ENCODE results near the gene LEMD2. TPM values are rescaled to one million over a fixed set of nuclear protein-coding genes. Genes with fewer than 3 reads are reported as not detected.

Gene LEMD2
- total RNA-seq, 1 donor from 2014 or later = 69.9 TPM

DNA sequence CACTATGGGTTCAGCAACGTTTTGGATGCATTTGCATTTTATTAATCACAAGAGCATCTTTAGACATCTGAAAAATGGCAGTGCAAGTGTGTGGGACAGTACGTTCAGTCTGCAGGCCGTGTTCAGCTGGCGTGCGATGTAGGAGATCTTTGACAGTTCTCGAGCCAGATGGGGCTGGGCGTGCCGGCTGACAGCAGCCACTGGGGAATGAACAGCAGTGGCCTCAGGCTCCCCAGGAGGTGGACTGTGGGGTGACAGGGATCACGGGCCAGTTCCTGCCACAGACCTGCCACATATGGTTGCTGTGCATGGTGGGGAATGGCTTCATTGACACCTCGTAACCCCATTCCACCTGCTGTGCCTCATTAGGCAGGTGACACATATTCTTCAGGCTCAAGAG, 31.3 kb upstream of the LEMD2 start:
- intact Hi-C loops (cut with micrococcal nuclease) = no loop called here

DNA sequence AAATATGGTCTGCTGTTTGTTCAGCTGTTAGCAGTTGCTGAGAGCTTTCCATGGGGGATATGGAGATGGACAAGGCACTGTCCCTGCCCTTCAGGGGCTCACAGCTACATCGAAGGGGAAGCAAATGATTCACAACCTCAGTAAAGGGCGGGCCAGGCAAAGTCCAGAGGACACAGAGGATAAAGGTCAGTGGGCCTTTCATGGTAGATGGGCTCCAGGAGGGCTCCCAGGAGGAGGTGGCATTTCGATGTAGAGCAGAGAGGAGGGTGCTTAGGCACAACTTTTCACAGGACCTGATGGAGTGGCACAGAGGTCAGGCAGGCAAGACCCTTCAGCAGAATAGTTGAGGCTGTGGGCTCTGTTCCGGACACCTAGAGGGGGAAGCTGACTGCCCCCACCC, 30.1 kb upstream of the LEMD2 start:
- intact Hi-C loops (cut with micrococcal nuclease) = no loop called here

DNA sequence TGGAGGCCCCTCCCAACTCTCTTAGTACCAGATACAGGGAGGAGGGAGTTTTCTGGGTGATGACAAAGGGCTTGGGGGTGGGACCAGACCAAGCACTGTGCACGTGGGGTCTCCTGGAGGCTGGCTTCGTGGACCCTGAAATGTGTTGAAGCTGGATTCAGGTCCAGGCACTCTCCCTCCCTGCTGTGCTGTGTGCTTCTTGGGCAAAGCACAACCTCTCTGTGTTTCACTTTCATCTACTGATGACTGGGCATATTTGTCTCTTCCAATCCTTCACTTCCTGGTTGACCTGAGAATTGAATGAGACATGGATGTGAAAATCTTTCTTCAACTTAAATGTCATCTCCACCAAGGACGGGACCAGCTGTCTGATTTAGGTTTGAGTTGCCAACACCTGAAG, 29.4 kb upstream of the LEMD2 start:
- intact Hi-C loops (cut with micrococcal nuclease) = no loop called here

DNA sequence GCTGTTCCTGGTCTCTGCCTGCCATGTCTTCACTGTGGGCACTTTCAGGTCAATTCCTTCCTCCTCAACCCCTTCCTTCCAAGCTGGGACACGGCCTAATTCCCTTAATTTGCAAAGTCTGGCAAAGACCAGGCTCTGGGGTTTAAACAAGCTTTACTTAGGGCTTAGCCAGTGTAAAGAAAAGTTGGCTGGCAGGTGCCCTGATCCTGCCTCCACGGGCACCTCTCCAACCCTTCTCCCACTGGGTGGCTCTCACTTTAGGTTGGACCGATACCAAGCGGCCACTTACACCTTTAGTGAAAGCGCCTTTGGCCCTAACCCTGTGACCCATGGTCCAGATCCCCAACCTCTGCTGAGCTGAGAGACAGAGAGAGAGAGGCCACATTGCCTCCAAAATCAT, 28.6 kb upstream of the LEMD2 start:
- intact Hi-C loops (cut with micrococcal nuclease) = no loop called here

DNA sequence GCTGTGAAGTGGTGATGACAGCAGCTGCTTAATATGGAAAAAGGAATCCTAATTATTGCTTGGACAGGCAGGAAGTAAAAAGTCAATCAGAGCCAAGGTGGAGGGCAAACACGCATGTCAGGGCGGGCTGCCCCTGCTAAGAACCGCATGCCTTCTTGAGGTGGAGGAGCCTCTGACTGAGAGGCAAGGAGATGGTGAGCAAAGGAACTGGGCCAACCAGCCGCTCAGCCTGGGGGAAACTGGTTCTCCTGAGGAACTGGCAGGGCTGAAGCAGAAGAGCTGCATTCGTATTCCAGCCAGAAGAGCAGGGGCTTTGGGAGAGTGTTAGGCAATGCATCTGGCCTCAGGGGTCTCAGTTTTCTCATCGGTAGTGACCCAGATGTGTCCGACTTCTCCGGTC, 28.0 kb upstream of the LEMD2 start:
- intact Hi-C loops (cut with micrococcal nuclease) = no loop called here

DNA sequence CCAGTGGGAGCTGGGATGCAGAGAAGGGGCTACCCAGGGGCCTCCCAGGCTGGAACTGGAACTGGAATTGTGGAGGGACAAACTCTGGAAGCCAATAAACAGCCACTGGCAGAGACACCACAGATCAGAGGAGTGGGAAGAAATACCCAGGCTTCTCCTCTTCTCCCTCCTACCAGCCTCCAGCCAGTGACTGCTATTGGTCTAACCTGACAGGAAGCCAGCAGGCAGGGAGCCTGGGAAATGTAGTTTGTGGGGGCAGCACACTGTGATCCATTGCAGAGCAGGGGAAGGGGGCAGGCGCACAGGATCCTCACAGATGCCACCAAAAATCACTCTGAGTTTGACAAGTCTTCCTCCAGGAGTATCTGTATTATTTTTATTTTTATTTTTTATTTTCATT, 26.9 kb upstream of the LEMD2 start:
- intact Hi-C loops (cut with micrococcal nuclease) = no loop called here

DNA sequence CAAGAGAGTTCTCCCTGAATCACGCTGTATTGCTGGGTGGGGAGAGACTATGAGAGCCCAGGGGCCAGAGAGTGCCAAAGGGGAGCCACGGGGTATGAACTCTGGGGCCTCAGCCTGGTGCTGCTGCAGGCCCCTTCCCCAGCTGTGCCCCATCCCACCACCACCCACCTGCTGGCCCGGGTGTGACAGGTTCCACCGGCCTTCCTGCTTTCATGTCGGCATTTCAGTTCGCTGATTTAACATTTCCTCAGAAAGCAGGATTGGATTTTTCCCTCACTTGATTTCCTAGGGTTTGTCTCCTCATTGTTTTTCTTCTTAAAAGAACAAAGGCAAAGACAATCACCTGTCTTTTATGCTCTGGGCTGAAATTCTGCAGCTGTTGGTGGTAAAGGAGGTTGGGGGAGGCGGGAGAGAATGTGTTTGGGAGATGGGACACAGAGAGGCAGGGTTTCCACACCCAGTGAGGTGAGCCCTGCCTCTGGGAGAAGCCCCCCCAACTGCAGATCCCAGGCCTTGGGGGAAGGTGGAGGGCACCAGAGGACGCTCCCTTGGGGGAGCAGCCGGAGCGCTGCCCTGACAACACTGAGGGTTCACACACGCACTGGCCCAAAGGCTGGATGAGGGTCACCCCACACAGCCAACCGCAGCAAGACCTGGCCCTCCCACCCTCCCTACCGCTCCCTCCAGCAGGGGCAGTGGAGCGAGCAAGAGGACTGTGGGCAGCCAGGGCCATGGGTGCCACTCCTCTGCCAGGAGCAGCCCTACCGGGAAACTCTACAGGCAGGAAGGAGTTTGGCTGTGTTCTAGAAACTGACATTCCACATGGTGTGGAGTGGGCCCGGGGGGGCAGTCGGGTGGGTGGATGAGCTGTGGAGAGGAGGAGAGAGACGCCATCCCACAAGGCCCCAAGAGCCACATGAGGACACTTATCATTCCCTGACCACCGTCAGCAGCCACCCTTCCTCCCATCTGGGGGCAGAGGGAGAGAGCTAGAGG, 25.4 kb upstream of the LEMD2 start:
- intact Hi-C loops (cut with micrococcal nuclease) = no loop called here

DNA sequence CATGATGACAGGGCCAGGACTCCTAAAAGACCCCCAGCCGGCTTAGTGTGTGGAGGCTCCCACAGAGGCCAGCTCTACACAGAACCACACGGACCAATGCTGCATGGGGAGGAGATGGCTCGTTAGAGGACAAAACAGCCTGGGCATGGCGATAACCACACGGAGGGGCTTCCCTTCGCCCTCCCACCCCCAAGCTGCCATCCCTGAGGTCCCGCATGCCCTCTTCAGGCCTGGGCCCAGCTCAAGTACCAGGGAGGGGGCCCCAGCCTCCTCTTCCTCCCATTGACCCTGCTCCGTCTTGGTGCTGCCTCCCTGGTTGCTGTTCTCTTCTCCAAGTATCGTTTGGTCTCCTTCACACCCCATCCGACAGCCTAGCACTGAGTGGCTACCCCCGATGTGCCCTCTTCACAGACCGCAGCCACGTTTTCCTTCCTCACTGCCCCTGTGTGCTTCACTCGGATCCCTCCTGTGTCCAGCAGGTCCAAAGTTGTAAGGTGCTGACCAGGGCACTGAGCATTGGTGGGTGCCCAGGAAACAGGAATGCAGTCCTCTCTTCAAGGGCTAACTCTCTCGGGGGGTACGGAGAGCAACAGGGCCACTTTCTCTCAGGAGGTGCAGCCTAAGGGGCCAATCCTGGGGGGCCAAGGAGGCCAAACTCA, 24.4 kb upstream of the LEMD2 start:
- intact Hi-C loops (cut with micrococcal nuclease) = no loop called here

DNA sequence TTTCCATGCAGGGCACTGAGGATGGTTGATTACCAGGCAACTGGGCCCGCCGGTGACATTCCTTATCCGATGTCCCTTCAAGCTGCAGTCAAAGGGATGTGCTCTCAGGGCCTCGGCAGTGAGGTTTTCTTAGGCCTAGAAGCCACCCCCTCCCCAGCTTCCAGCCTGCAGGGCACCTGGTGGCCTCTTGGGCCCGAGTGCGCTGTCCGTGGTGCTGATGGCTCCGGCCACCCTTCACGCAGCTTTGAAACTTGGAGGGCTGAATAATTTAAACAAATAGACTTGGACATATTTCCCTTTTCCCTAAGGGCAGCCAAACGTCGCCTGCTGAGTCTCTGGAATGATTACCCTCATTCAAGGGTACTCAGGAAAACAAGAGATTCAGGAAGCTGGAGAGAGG, 23.7 kb upstream of the LEMD2 start:
- intact Hi-C loops (cut with micrococcal nuclease) = no loop called here

DNA sequence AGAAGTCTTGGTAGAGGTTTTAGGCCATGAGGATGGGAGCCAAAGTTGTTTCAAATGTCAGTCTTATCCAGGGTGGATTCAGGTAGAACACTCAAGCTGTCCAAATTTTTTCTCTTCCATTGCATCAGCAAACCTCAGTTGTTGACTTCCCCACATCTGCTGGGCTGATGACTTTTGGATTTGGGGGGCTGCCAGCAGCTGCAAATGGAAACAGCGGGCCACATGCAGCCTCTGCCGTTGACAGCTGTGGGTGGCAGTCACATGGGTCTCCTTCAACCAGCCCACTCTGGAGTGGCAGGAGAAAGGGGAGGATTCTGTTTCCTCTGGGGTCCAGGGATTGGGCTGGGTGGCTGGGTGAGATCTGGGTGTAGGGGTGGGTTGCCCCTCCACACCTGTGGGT, 20.7 kb upstream of the LEMD2 start:
- intact Hi-C loops (cut with micrococcal nuclease) = no loop called here

DNA sequence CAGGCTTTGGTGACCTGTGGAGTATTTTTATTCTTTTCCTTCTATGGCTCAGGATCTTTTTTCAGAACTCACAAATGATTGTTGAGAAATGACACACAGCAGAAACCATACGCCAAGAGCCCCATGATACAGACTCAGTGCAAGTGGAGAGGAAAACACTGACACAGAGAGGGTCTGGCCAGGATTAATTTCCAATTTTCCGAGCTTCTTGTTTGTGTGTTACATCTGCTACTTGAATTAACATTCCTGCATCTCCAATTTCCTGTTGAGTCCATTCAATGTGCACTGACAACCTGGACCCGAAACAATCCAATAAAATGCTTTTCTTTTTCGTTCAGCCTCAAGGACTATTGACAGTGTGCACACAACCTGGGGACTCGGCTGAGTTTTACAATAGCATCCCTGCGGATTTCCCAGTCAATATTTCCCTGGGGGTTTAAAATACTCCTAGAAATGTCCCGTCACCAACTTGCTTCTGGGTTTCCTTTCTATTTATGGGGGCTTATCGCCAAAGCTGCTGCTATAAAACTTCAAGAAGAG, 19.8 kb upstream of the LEMD2 start:
- intact Hi-C loops (cut with micrococcal nuclease) = no loop called here

DNA sequence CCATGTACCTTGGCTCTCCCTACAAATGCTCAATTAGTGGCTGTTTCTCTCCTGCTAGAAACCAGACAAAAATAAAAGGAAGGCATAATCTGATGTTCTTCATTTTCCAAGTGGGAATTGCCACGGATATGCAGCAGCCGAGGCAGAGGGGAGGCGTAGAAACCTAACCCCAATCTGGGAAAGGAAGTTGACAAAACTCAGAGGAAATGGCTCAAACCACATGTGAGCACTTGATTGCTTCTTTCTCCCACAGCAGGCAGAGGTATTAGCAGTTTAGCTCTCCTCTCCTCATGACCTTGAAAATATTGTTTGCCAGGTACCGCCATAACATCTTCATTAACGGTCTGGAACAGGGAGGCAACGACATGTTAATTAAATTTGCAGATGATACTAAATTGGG, 18.7 kb upstream of the LEMD2 start:
- intact Hi-C loops (cut with micrococcal nuclease) = no loop called here

DNA sequence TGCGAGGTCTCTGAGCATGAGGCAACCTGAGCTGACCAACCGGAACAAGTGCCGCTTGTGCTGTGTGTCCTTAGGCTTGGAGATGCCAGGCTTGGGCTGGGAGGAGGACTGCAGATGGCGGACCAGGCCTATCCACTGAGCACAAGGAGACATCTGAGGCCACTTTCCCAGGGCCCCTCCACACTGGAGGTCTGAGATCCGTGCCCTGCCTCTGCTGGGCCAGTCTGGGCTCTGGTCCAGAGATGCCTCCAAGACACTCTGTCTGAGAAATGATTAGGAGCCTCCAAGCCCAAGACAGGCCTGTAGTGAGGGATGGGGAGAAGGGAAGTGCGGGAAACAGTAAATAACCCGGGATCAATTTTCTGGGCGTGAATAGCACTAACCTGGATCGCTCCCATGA, 17.9 kb upstream of the LEMD2 start:
- intact Hi-C loops (cut with micrococcal nuclease) = no loop called here

DNA sequence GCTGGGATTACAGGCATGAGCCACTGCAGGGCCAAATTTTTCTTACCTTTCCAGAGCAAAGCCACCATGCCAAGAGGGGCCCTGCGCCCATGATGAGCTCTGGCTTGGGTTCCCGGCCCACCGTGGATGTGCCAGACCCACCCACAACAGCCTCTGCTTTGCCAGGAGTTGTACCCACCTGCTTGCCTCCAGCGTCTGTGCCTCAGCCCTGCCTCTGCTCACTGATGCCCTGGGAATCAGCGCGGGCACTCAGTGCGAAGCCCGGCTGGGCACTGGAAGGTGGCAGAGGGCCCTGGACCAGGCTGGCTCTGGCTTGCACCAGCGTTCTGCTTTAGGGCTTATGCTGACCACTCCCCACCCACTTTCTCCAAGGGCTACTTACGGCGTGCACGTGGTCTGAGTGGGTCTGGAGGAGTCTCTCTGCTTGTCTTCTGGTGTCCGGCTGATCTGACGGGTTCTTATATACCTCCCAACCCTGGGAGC, 14.7 kb upstream of the LEMD2 start, which contains the start of gene MLN:
Gene MLN (minus strand): TSS at position 433 of the 483 bp plus-strand sequence. CDS start 2,840 bp downstream, outside the sequence.
- intact Hi-C loops (cut with micrococcal nuclease) = no loop called here

DNA sequence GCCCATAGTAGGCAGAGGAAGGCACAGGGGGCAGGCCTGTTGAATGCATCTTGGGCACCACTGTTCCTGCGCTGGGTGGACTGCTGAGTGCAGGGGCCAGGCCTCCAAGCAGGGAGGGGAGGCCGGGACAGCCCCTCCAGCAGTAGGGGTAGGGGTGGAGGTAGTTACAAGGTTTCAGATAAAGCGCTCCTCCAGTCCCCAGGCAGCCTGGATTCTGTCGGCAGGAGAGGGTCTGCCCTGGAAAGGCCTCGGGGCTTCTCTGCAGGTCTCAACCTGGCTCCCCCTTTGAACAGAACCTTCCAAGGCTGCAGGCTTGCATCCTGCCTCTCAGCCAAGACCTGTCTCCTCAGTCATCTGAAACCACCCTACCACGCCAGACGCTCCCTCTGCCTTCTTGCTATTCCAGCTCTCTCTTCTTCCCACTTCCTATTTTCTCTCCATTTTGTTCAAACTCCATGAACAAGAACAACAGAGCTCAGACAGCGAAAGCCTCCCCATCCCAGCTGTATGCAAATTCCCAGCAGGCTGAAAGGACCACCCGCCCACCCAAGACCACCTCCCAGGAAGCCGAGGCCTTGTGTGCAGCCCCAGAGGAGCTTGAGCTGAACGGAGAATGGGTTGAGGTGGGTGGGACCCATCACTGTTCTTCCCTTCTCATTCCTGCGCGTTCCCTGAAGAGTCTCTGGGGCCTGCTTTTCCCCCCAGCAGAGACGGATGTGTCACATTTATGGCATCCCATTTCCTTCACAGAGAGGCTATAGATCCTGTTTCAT, 13.4 kb upstream of the LEMD2 start:
- intact Hi-C loops (cut with micrococcal nuclease) = no loop called here

DNA sequence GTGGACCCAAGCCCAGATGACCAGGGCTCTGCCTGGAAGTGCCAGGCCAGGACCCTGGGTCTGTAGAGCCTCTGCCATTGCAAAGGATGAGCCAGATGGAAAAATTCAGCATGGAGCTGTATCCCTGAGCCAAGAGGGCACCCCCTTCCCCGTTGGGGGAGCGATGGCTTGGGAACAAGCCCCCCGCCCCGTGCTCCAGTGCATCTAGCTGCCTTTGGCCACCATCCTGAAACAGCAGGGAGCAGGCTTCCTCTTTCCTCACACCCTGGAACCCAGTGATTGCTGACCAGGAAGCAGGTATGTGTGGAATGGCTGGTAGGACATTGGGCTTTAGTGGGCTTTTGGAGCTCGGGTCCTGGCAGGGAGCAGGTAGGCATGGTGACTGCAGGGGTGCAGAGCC, 12.7 kb upstream of the LEMD2 start:
- intact Hi-C loops (cut with micrococcal nuclease) = no loop called here

DNA sequence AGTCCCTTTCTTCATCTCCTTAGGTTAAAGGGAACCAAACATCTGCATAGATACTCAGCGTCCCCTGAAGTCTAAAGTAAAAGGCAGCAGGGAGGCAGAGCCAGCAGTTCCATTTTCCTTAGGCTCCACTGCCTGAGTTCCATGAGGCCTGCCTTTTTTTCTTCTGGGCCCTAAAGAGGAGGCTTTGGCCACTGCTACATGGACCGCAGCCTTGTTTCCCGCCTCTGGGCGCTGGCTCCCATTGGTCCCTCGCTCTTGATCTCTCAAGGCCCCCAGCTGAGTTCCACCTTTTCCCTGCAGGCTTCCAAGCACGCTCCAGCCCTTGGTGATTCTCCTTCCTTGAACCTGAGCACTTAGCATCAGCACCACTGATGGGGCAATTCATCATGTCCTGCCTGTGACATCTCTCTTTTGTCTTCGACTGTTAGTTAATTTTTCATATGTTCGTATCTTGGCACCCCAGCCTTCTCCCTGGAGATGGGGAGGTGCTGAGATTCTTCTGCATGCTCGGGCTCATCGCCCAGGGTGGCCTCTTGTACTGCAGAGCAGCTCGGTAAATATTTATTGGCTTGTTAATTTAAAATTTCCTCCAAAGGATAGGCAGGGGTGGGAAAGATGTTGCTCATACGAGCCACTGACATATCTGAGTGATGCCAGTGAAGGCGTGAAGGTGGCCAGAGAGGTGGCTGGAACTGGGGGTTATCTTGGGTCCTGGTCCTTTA, 11.5 kb upstream of the LEMD2 start:
- intact Hi-C loops (cut with micrococcal nuclease) = no loop called here

DNA sequence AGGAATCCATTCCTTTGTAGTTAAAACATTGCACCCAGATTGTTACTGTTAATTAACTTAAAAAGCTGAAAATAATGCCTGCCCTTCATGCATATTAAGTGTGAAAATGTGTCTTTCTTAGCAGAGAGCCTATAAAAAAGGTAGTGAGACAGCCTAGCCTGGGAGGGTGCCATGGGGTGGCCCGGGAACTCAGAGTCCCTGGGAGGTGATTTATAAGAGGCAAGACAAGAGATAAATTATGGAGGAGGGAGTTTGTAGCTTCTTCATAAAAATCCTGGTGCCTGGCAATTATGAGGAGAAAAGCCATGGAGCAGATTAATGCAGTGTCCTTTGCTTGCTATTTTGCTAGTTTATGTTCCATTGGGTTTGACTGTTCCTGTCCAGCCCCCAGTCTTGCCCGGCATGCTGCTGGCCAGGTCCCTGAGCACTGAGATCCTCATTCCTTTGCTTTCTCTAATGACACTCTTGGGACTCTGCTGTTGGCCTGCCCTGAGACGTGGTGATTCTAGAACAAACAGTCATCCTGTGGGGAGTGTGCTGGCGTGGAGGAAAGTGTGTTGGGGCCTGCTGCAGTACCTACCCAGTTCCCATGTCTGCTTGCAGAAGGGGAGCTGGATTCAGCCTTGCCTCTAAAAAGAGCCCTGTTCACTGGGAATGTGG, 10.7 kb upstream of the LEMD2 start:
- intact Hi-C loops (cut with micrococcal nuclease) = no loop called here

DNA sequence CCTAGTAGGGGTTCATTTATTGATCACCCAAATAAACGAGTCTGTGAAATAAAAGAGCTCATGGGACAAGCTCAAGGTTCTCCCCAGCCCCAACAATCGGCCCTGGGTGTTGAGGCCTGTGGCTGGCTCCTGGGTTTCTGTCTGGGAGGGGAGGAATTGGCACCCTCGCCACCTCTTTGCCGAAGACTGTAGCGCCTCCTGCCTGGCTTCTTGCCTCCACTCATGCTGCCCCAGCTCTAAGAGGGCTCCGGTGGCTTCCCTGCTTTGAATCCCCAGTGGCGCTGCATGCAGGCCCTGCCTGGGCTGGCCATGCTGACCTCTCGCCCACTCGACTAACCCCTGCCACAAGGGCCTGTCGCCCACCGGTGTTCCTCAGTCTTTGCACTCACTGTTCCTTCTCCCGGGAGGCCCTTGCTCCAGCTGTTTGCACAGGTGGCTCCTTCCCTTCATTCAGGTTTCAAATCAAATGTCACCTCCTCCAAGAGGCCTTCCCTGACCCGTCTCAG, 9.5 kb upstream of the LEMD2 start:
- intact Hi-C loops (cut with micrococcal nuclease) = no loop called here

Measured in T-helper 2 cell treated with Interferon-gamma antibody and Interleukin-4, amounts not matched to agents 100 ng/mL and 5 ng/mL, for 36 hours (primary cell).